Fibroblast of the aortic adventitia (primary cell): ENCODE measurements around the gene MRE11. TPM values are rescaled to one million over a fixed set of nuclear protein-coding genes. Genes with fewer than 3 reads are reported as not detected.
"Not testable (repeated sequence)": the region's sequence is repeated elsewhere in the genome, so short reads cannot be mapped to it uniquely, and the experiment has no call there.

Experiments used
- DNase-seq: peaks from one replicate; pipeline ENCODE4 v3.0.0-alpha.2; 2010; ENCODE audit warnings: low read depth
- H3K4me3 ChIP-seq: 2 replicates; pipeline ENCODE4 v1.5.1; 2011; ENCODE audit warnings: low read depth, mild to moderate bottlenecking, control low read depth, low read length, moderate library complexity
- CTCF ChIP-seq: IDR thresholded peaks from 2 replicates; pipeline ENCODE4 v1.5.1; 2011; ENCODE audit warnings: mild to moderate bottlenecking, low read length, control low read depth, inconsistent platforms; ENCODE audit not compliant: insufficient read depth
- small RNA-seq: library from RNA; depleted of rRNA; stranded (forward); fragments of <200 nt; gene quantifications from one replicate; pipeline ENCODE3, GENCODE V24; 2012
- total RNA-seq: library from RNA; depleted of rRNA; stranded (reverse); fragments of >200 nt; gene quantifications from 2 replicates; pipeline ENCODE4 v1.2.3, GENCODE V29; 2012; ENCODE audit warnings: low replicate concordance

Gene MRE11
- total RNA-seq, 1 donor: 23.9 TPM

- no peak for DNase-seq
- H3K4me3 ChIP-seq: no peak overlapping the region
- TF ChIP-seq CTCF: no peak
Observed at GRCh38 chr11:94400050-94400449, 93.6 kb downstream of the MRE11 start.

- H3K4me3 ChIP-seq: no peak overlapping the region
- no peak for TF ChIP-seq CTCF
- no peak for DNase-seq
Observed at GRCh38 chr11:94398101-94398500, 95.5 kb downstream of the MRE11 start.

DNA sequence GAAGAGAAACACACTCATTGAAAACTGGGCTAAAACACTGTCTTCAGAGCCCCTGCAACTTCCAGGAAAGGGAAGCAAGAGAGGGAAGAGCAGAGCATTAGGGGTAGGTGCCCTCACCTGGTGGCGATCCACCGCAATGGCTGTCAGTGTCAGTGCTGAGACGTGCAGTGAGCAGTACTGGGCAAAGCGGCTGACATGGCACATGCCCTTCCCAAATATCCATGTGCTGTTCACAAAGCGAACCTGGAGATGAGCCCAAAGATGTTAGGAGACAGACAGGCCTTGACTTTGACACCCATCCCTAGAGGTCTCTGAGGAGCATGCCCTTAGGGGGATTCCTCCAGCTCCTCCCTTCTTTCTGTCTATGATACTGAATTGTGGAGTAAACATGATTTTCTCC is 97.4 kb downstream of the MRE11 start:
- TF ChIP-seq CTCF: no peak
- H3K4me3 ChIP-seq: no peak overlapping the region
- DNase-seq: no peak

- not testable (repeated sequence) for H3K4me3 ChIP-seq, DNase-seq
Observed at GRCh38 chr11:94391937-94392336, 101.7 kb downstream of the MRE11 start.

- no peak for TF ChIP-seq CTCF
- no peak overlapping the region for H3K4me3 ChIP-seq
- DNase-seq: no peak
Observed at GRCh38 chr11:94379613-94380012, 114.0 kb downstream of the MRE11 start.

GRCh38 chr11:94376841-94377240 is 116.8 kb downstream of the MRE11 start:
- TF ChIP-seq CTCF: no peak
- H3K4me3 ChIP-seq: no peak overlapping the region
- DNase-seq: no peak

- DNase-seq, H3K4me3 ChIP-seq: not testable (repeated sequence)
Observed at GRCh38 chr11:94370576-94370975, 123.1 kb downstream of the MRE11 start.

Small RNAs within 50 kb of the gene (small RNA-seq; reads per million reads assigned to genes)
- gene MIR548L: 3.2 reads per million, percentile 82 among the genes with 10 or more reads in this experiment

Other genes starting within 250 kb of the MRE11 start
- gene IZUMO1R, start 189.3 kb downstream of the MRE11 start, total RNA-seq: not detected in 2 replicates
- not detected in 2 replicates for gene GPR83, start 92.4 kb downstream of the MRE11 start, total RNA-seq
- 13.7 and 13.9 TPM in 2 replicates for gene ANKRD49, start 140 bp upstream of the MRE11 start, total RNA-seq
- not detected in 2 replicates for gene C11orf97, start 18.6 kb upstream of the MRE11 start, total RNA-seq
- 5.6 and 7.1 TPM in 2 replicates for gene FUT4, start 50.1 kb upstream of the MRE11 start, total RNA-seq
- gene PIWIL4, start 73.5 kb upstream of the MRE11 start, total RNA-seq: 2.7 and 5.6 TPM in 2 replicates